Hepatocyte (in vitro differentiated cells): ENCODE measurements around the gene SH3BGRL. TPM values are rescaled to one million over a fixed set of nuclear protein-coding genes. Genes with fewer than 3 reads are reported as not detected.

Experiments used
- DNase-seq: peaks from one replicate; pipeline ENCODE4 v3.0.0-alpha.2; 2016; ENCODE audit warnings: low spot score
- H2AFZ ChIP-seq: fragments of 200-600 bp; sonication (generic); 2 replicates; pipeline ENCODE4 v1.6.0; 2016; ENCODE audit warnings: antibody characterized with exemption, mild to moderate bottlenecking
- H3K27ac ChIP-seq: fragments of 200-600 bp; sonication (generic); 2 replicates; pipeline ENCODE4 v1.5.1; 2016; ENCODE audit warnings: mild to moderate bottlenecking
- H3K27me3 ChIP-seq: fragments of 200-600 bp; sonication (generic); 2 replicates; pipeline ENCODE4 v1.6.1; 2016
- H3K36me3 ChIP-seq: fragments of 200-600 bp; sonication (generic); replicated peaks from 2 replicates; pipeline ENCODE4 v1.5.1; 2016; ENCODE audit warnings: low read depth; ENCODE audit not compliant: insufficient read depth
- H3K4me1 ChIP-seq: fragments of 200-600 bp; sonication (generic); 2 replicates; pipeline ENCODE4 v1.5.1; 2016; ENCODE audit warnings: mild to moderate bottlenecking, moderate library complexity; ENCODE audit not compliant: insufficient read depth
- H3K4me2 ChIP-seq: fragments of 200-600 bp; sonication (generic); 2 replicates; pipeline ENCODE4 v1.6.0; 2016
- H3K4me3 ChIP-seq: fragments of 200-600 bp; sonication (generic); 2 replicates; pipeline ENCODE4 v1.5.1; 2016; ENCODE audit warnings: mild to moderate bottlenecking
- H3K79me2 ChIP-seq: fragments of 200-600 bp; sonication (generic); 2 replicates; pipeline ENCODE4 v1.6.0; 2017; ENCODE audit warnings: mild to moderate bottlenecking
- H3K9me2 ChIP-seq: fragments of 200-600 bp; sonication (generic); replicated peaks from 2 replicates; pipeline ENCODE4 v1.6.0; 2017; ENCODE audit warnings: mild to moderate bottlenecking; ENCODE audit not compliant: insufficient read depth
- H3K9me3 ChIP-seq: fragments of 200-600 bp; sonication (generic); 2 replicates; pipeline ENCODE4 v1.5.1; 2016; ENCODE audit warnings: low read depth, mild to moderate bottlenecking
- H4K20me1 ChIP-seq: fragments of 200-600 bp; sonication (generic); 2 replicates; pipeline ENCODE4 v1.6.0; 2016; ENCODE audit warnings: mild to moderate bottlenecking; ENCODE audit not compliant: insufficient read depth, poor library complexity, severe bottlenecking
- EZH2 ChIP-seq: fragments of 200-600 bp; sonication (generic); IDR thresholded peaks from 2 replicates; pipeline ENCODE4 v1.6.1; 2016; ENCODE audit warnings: antibody characterized with exemption, mild to moderate bottlenecking, borderline replicate concordance
- EZH2phosphoT487 ChIP-seq: fragments of 200-600 bp; sonication (generic); IDR thresholded peaks from one replicate; pipeline ENCODE4 v1.6.1; 2018; ENCODE audit warnings: antibody characterized with exemption, mild to moderate bottlenecking, low read depth, moderate library complexity; ENCODE audit not compliant: unreplicated experiment, severe bottlenecking
- WGBS: methylation state at CpG from one replicate; pipeline ENCODE4 v1.1.6; 2016; ENCODE audit warnings: low lambda C conversion rate; ENCODE audit errors: missing lambda C conversion rate; 5-methylcytosine and 5-hydroxymethylcytosine counted together
- polyA plus RNA-seq: library from polyadenylated mRNA; unstranded; fragments of >200 nt; fragmentation: Nextera tagmentation; extraction: Ambion mirVana; gene quantifications from 2 replicates; pipeline ENCODE4 v1.2.1, GENCODE V29; 2016
- total RNA-seq: library from RNA; depleted of rRNA; stranded (reverse); fragments of >200 nt; gene quantifications from 2 replicates; pipeline ENCODE4 v1.2.3, GENCODE V29; 2014
- TF ChIP-seq, protein P1 (sequence below): fragments of 200-600 bp; sonication (generic); IDR thresholded peaks from 2 replicates; pipeline ENCODE4 v1.5.1; 2016; ENCODE audit warnings: antibody characterized with exemption, mild to moderate bottlenecking; ENCODE audit not compliant: poor library complexity

The SH3BGRL gene
- total and polyA plus RNA-seq, 2 experiments from 2014 or later: 72.3 to 110 TPM

DNA sequence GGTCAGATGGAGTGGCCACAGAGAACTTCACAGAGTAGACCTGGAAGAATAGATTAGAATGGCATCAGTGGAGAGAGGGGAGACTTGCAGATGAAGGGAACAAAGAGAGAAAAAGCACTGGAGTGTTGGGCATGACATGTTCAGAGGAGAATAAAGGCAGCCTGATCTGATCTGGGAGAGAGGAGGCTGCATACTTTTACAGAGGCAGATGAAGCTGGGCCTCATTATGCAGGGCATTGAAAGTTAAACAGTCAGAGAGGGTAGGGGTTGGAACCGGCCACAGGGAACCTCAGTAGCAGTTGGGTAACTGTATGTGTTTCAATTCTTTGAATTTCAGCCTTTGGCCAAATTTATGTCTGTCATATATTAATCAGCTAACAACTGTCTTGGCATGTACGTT, 61.2 kb downstream of the SH3BGRL start:
- Histone ChIP-seq H3K36me3 (no peaks in the 10 kb centered on the region), H3K9me2 (no peaks in the 10 kb centered on the region), H2AFZ (no peak overlapping the region), H3K27ac (no peak overlapping the region), H3K9me3 (no peaks in the 10 kb centered on the region), H3K79me2 (no peaks in the 10 kb centered on the region), H3K4me2 (no peak overlapping the region), H3K4me3 (no peak overlapping the region), H3K27me3 (no peaks in the 10 kb centered on the region), H4K20me1 (no peaks in the 10 kb centered on the region), H3K4me1 (peaks cover 5% of the 10 kb centered on the region)
- DNase-seq: no peak
- 46% methylated on average over 2 of the region's 2 CpGs for WGBS
- TF ChIP-seq EZH2phosphoT487 (no peak), EZH2 (no peak)
- TF ChIP-seq, protein P1, sequence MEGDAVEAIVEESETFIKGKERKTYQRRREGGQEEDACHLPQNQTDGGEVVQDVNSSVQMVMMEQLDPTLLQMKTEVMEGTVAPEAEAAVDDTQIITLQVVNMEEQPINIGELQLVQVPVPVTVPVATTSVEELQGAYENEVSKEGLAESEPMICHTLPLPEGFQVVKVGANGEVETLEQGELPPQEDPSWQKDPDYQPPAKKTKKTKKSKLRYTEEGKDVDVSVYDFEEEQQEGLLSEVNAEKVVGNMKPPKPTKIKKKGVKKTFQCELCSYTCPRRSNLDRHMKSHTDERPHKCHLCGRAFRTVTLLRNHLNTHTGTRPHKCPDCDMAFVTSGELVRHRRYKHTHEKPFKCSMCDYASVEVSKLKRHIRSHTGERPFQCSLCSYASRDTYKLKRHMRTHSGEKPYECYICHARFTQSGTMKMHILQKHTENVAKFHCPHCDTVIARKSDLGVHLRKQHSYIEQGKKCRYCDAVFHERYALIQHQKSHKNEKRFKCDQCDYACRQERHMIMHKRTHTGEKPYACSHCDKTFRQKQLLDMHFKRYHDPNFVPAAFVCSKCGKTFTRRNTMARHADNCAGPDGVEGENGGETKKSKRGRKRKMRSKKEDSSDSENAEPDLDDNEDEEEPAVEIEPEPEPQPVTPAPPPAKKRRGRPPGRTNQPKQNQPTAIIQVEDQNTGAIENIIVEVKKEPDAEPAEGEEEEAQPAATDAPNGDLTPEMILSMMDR: no peak

DNA sequence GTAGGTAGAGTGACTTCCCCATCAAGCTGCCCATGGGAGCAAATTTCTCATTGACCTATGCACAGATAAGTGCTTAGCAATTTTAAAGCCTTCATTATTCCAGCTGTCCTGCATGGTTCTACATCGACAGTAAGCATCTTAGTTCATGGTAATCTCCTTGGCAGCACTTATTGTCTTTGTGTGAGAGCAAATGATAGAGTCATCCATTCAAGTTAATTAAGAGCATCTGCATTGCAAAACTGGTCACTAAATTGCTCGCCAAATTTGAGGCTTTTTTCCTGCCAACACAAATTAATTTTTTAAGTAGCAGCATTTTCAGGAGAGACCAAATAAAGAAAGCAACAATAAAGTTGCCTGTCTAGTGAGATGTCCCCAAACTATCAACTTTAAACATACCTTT, 76.7 kb downstream of the SH3BGRL start:
- no peaks in the 10 kb centered on the region for H3K79me2 ChIP-seq
- no peak overlapping the region for H3K4me2 ChIP-seq
- no peaks in the 10 kb centered on the region for H3K9me2 ChIP-seq
- H3K27ac ChIP-seq: no peak overlapping the region
- no peaks in the 10 kb centered on the region for H3K36me3 ChIP-seq
- DNase-seq: no peak
- no peak overlapping the region for H2AFZ ChIP-seq
- WGBS: 63% methylated on average over 2 of the region's 2 CpGs
- no peak overlapping the region for H3K4me3 ChIP-seq
- TF ChIP-seq EZH2 (no peak), EZH2phosphoT487 (no peak)
- TF ChIP-seq, protein P1: no peak
- H3K9me3 ChIP-seq: no peaks in the 10 kb centered on the region
- no peaks in the 10 kb centered on the region for H3K27me3 ChIP-seq
- H4K20me1 ChIP-seq: no peaks in the 10 kb centered on the region
- no peaks in the 10 kb centered on the region for H3K4me1 ChIP-seq

DNA sequence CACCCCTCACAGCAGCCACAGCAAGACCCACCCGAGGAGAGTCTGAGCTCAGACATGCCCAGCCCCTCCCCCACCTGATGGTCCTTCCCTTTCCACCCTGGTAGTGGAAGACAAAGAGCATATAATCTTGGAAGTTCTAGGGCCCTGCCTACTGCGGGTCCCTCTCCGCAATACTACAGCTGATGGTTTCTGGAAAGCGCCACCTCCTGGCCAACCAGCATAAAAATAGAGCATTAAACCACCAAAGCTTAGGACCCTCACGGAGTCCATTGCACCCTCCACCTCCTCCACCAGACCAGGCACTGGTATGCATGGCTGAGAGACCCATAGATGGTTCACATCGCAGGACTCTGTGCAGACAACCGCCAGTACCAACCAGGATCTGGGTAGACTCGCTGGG, 78.2 kb downstream of the SH3BGRL start:
- Histone ChIP-seq H3K27me3 (no peaks in the 10 kb centered on the region), H3K4me2 (no peak overlapping the region), H3K9me2 (no peaks in the 10 kb centered on the region), H3K36me3 (no peaks in the 10 kb centered on the region), H3K27ac (no peak overlapping the region), H3K9me3 (no peaks in the 10 kb centered on the region), H3K79me2 (no peaks in the 10 kb centered on the region), H3K4me3 (no peak overlapping the region), H3K4me1 (no peaks in the 10 kb centered on the region), H4K20me1 (no peaks in the 10 kb centered on the region), H2AFZ (no peak overlapping the region)
- TF ChIP-seq EZH2 (no peak), EZH2phosphoT487 (no peak)
- TF ChIP-seq, protein P1: no peak
- DNase-seq: no peak
- WGBS: 75% methylated on average over 8 of the region's 8 CpGs

DNA sequence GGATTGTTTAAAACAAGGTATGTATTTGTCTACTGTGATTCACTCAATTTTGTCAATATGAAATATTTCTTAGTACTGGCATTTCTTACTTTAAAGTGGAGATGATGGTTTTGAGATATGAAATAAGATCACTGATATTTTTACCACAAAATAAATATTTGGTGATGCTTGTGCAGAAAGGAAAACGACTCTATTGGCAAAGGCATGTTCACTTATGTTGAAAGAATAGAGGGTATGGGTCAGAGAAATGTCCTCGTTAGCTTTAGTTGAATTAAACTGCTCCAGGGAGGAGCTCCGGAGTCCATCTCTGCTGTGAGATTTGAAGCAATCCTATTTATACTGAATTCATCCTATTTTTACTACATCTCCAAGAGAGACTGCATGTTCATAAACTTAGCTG, 84.2 kb downstream of the SH3BGRL start:
- WGBS: 73% methylated on average over 3 of the region's 3 CpGs
- H2AFZ ChIP-seq: no peak overlapping the region

More for the DNA sequence above, 84.2 kb downstream of the SH3BGRL start:
- Histone ChIP-seq H4K20me1 (no peaks in the 10 kb centered on the region), H3K36me3 (no peaks in the 10 kb centered on the region), H3K27ac (no peak overlapping the region), H3K9me3 (peaks cover 3% of the 10 kb centered on the region), H3K79me2 (no peaks in the 10 kb centered on the region), H3K27me3 (no peaks in the 10 kb centered on the region), H3K9me2 (no peaks in the 10 kb centered on the region), H3K4me2 (no peak overlapping the region), H3K4me3 (no peak overlapping the region), H3K4me1 (no peaks in the 10 kb centered on the region)
- TF ChIP-seq EZH2 (no peak), EZH2phosphoT487 (no peak)
- TF ChIP-seq, protein P1: no peak
- no peak for DNase-seq
